ENCODE data around the gene ZSWIM6. TPM values are rescaled to one million over a fixed set of nuclear protein-coding genes. Genes with fewer than 3 reads are reported as not detected.

The ZSWIM6 gene
- polyA plus RNA-seq, 1 experiment: 11.1 TPM

GRCh38 chr5:61441742-61442141 lies 109.7 kb downstream of the ZSWIM6 start:
- POLR2A ChIA-PET: no interaction called here
- CTCF ChIA-PET: interaction anchor here (1.1 kb wide), 1 partner anchor 10 kb away, joined by 4 read pairs; no protein-coding TSS in a partner anchor
- Histone ChIP-seq H3K27me3 (ENCODE audit: control insufficient read depth, insufficient read depth, low read length) (no peaks in the 10 kb centered on the region), H3K36me3 (ENCODE audit: control insufficient read depth, insufficient read depth, low read length) (no peaks in the 10 kb centered on the region), H3K4me3 (ENCODE audit: low read depth, low read length) (no peak overlapping the region)
- no peak for TF ChIP-seq CTCF (IDR thresholded peaks at IDR 0.05; ENCODE audit: insufficient read depth, low read depth, low read length)
- no peak for DNase-seq (ENCODE audit: low read depth)

GRCh38 chr5:61447780-61448495 lies 115.9 kb downstream of the ZSWIM6 start:
- Histone ChIP-seq H3K27me3 (ENCODE audit: control insufficient read depth, insufficient read depth, low read length) (no peaks in the 10 kb centered on the region), H3K4me3 (ENCODE audit: low read depth, low read length) (no peak overlapping the region), H3K36me3 (ENCODE audit: control insufficient read depth, insufficient read depth, low read length) (no peaks in the 10 kb centered on the region)
- ChIA-PET POLR2A (no interaction called here), CTCF (interaction anchor here (0.6 kb wide), 1 partner anchor 69 kb away, joined by 3 read pairs; no protein-coding TSS in a partner anchor)
- TF ChIP-seq CTCF (IDR thresholded peaks at IDR 0.05; ENCODE audit: insufficient read depth, low read depth, low read length): no peak
- no peak for DNase-seq (ENCODE audit: low read depth)

DNA sequence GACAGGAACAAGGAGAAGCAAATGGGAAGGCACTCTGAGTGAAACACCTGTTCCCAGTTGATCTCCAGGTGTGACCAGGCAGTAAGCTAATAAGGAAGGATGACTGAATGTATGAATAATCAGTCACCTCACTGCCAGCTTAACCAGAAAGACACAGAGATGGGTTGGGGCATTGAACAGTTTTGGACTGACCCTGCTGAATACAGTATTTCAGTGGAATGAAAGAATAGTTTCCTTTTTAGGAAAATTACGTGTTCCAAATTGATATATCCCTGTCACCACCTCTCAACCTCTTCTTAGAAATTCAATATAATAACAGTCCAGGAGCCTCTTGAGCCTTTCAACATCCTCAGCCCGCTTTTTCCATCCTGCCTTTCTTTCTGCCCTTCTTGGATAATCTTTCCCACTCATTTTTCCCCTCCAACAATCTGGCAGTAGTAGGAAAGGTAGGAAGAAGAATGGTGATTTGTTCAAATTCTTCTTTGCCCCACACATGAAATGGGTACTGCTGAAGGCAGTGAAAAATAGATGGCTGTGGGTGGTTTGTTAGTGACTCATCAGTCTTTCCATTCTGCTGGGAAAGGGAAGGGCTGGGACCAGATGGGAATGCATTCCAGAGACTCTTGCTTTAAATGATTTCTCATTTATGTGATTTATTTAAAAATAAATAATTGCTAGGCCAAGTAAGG lies 117.9 kb downstream of the ZSWIM6 start:
- peak; percentile 87 for DNase-seq (ENCODE audit: low read depth)
- Histone ChIP-seq H3K36me3 (ENCODE audit: control insufficient read depth, insufficient read depth, low read length) (no peaks in the 10 kb centered on the region), H3K27me3 (ENCODE audit: control insufficient read depth, insufficient read depth, low read length) (no peaks in the 10 kb centered on the region), H3K4me3 (ENCODE audit: low read depth, low read length) (no peak overlapping the region)
- POLR2A ChIA-PET: no interaction called here
- TF ChIP-seq CTCF (IDR thresholded peaks at IDR 0.05; ENCODE audit: insufficient read depth, low read depth, low read length): no peak
- CTCF ChIA-PET: no interaction called here

DNA sequence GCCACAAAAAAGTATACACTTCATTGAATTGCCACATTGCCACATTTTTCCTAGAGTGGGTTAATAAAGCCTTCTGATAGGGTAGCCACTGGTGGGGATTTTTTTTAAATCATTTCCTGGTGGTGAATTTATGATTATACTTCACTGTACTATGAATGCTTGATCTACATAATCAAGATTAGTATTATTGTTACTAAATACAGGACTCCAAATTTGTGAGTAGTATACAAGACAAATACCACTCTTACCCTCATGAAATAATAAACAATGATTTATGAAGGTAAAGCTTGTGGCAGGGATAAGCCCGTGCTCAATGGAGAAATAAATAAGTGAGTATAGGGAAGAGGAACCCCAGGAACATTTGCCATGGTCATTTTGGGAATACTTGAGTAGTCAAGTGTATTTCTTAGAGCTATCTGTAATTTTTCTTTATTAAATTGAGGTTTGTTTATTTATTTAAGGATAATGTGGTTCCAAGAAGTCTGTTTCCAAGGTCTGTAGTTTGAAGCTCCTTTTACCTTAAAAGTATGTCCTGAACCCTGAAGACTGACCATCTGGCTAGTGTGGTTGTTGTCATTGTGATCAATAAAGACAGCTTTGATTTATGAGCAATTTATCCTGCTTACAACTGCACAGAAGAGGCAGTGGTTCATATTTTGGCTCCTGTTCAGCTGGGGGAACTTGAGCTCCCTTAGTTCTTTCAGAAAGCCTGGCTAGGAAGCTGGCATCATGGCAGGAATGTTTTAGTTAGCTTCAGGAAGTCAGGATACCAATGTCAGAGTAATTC lies 118.6 kb downstream of the ZSWIM6 start:
- H3K36me3 ChIP-seq (ENCODE audit: control insufficient read depth, insufficient read depth, low read length): no peaks in the 10 kb centered on the region
- ChIA-PET CTCF (interaction anchor here (1.1 kb wide), 1 partner anchor 47 kb away, joined by 3 read pairs; no protein-coding TSS in a partner anchor), POLR2A (interaction anchor here (1.0 to 1.2 kb wide), 2 partner anchors 41 to 144 kb away, joined by 3 to 4 read pairs; no protein-coding TSS in a partner anchor)
- peak; percentile 56 for DNase-seq (ENCODE audit: low read depth)
- H3K4me3 ChIP-seq (ENCODE audit: low read depth, low read length): no peak overlapping the region
- no peaks in the 10 kb centered on the region for H3K27me3 ChIP-seq (ENCODE audit: control insufficient read depth, insufficient read depth, low read length)
- TF ChIP-seq CTCF (IDR thresholded peaks at IDR 0.05; ENCODE audit: insufficient read depth, low read depth, low read length): no peak

All from BJ (cell line).